ENCODE measurements around the gene LCORL.

GRCh38 chr4:17968721-17969120 lies 52.8 kb downstream of the LCORL start:
- TF ChIP-seq CTCF (IDR thresholded peaks at IDR 0.05): no peak
- TF ChIP-seq POLR2A (IDR thresholded peaks at IDR 0.05): no peak

Data from body of pancreas (tissue), 4 donors.